Measurements from ENCODE around the gene VRTN. TPM values are rescaled to one million over a fixed set of nuclear protein-coding genes. Genes with fewer than 3 reads are reported as not detected.

Gene VRTN
- total RNA-seq, 1 donor from 2014 or later: not detected

- H3K9me3 ChIP-seq (ENCODE audit: control insufficient read depth in 3 of 3, low read length in 3 of 3): no peaks in the 10 kb centered on the region
- H3K27me3 ChIP-seq (ENCODE audit: control insufficient read depth in 3 of 3, insufficient read depth in 3 of 3, low read length in 3 of 3): peaks cover 0 to 23% (median 8%) of the 10 kb centered on the region in 3 donors
- no peaks in the 10 kb centered on the region for H3K36me3 ChIP-seq (ENCODE audit: control insufficient read depth in 3 of 3, insufficient read depth in 3 of 3, low read length in 3 of 3)
- H3K27ac ChIP-seq (ENCODE audit: low read depth, low read length): no peak overlapping the region
- no peak overlapping the region for H3K4me3 ChIP-seq (ENCODE audit: low read length in 3 of 3)
- no peak overlapping the region for H3K9ac ChIP-seq (ENCODE audit: low read depth in 1 of 3, low read length in 3 of 3)
- H3K4me1 ChIP-seq (ENCODE audit: control insufficient read depth in 3 of 3, insufficient read depth in 3 of 3, low read length in 3 of 3): no peaks in the 10 kb centered on the region
Measured at GRCh38 chr14:74348735-74349463, 628 bp downstream of the VRTN start.

GRCh38 chr14:74349757-74350156 lies 1.5 kb downstream of the VRTN start:
- Histone ChIP-seq H3K27me3 (ENCODE audit: control insufficient read depth in 3 of 3, insufficient read depth in 3 of 3, low read length in 3 of 3) (peaks cover 0 to 23% (median 8%) of the 10 kb centered on the region in 3 donors), H3K27ac (ENCODE audit: low read depth, low read length) (no peak overlapping the region), H3K36me3 (ENCODE audit: control insufficient read depth in 3 of 3, insufficient read depth in 3 of 3, low read length in 3 of 3) (no peaks in the 10 kb centered on the region), H3K9ac (ENCODE audit: low read depth in 1 of 3, low read length in 3 of 3) (no peak overlapping the region), H3K9me3 (ENCODE audit: control insufficient read depth in 3 of 3, low read length in 3 of 3) (no peaks in the 10 kb centered on the region), H3K4me1 (ENCODE audit: control insufficient read depth in 3 of 3, insufficient read depth in 3 of 3, low read length in 3 of 3) (no peaks in the 10 kb centered on the region), H3K4me3 (ENCODE audit: low read length in 3 of 3) (no peak overlapping the region)

- Histone ChIP-seq H3K4me1 (ENCODE audit: control insufficient read depth in 3 of 3, insufficient read depth in 3 of 3, low read length in 3 of 3) (no peaks in the 10 kb centered on the region), H3K9ac (ENCODE audit: low read depth in 1 of 3, low read length in 3 of 3) (no peak overlapping the region), H3K27ac (ENCODE audit: low read depth, low read length) (no peak overlapping the region), H3K36me3 (ENCODE audit: control insufficient read depth in 3 of 3, insufficient read depth in 3 of 3, low read length in 3 of 3) (no peaks in the 10 kb centered on the region), H3K4me3 (ENCODE audit: low read length in 3 of 3) (no peak overlapping the region), H3K9me3 (ENCODE audit: control insufficient read depth in 3 of 3, low read length in 3 of 3) (no peaks in the 10 kb centered on the region), H3K27me3 (ENCODE audit: control insufficient read depth in 3 of 3, insufficient read depth in 3 of 3, low read length in 3 of 3) (peaks cover 0 to 23% (median 8%) of the 10 kb centered on the region in 3 donors)
Measured at GRCh38 chr14:74350211-74350927, 2.1 kb downstream of the VRTN start.

GRCh38 chr14:74350928-74351323 lies 2.7 kb downstream of the VRTN start:
- no peaks in the 10 kb centered on the region for H3K9me3 ChIP-seq (ENCODE audit: control insufficient read depth in 3 of 3, low read length in 3 of 3)
- no peak overlapping the region for H3K9ac ChIP-seq (ENCODE audit: low read depth in 1 of 3, low read length in 3 of 3)
- H3K36me3 ChIP-seq (ENCODE audit: control insufficient read depth in 3 of 3, insufficient read depth in 3 of 3, low read length in 3 of 3): no peaks in the 10 kb centered on the region
- peaks cover 0 to 23% (median 8%) of the 10 kb centered on the region in 3 donors for H3K27me3 ChIP-seq (ENCODE audit: control insufficient read depth in 3 of 3, insufficient read depth in 3 of 3, low read length in 3 of 3)
- H3K4me1 ChIP-seq (ENCODE audit: control insufficient read depth in 3 of 3, insufficient read depth in 3 of 3, low read length in 3 of 3): no peaks in the 10 kb centered on the region
- no peak overlapping the region for H3K27ac ChIP-seq (ENCODE audit: low read depth, low read length)
- H3K4me3 ChIP-seq (ENCODE audit: low read length in 3 of 3): no peak overlapping the region

- no peak overlapping the region for H3K9ac ChIP-seq (ENCODE audit: low read depth in 1 of 3, low read length in 3 of 3)
- no peak overlapping the region for H3K27ac ChIP-seq (ENCODE audit: low read depth, low read length)
- peaks cover 0 to 4% (median 3%) of the 10 kb centered on the region in 3 donors for H3K27me3 ChIP-seq (ENCODE audit: control insufficient read depth in 3 of 3, insufficient read depth in 3 of 3, low read length in 3 of 3)
- H3K4me3 ChIP-seq (ENCODE audit: low read length in 3 of 3): no peak overlapping the region
- no peaks in the 10 kb centered on the region for H3K36me3 ChIP-seq (ENCODE audit: control insufficient read depth in 3 of 3, insufficient read depth in 3 of 3, low read length in 3 of 3)
- no peaks in the 10 kb centered on the region for H3K9me3 ChIP-seq (ENCODE audit: control insufficient read depth in 3 of 3, low read length in 3 of 3)
- no peaks in the 10 kb centered on the region for H3K4me1 ChIP-seq (ENCODE audit: control insufficient read depth in 3 of 3, insufficient read depth in 3 of 3, low read length in 3 of 3)
Measured at GRCh38 chr14:74356892-74357575, 8.8 kb downstream of the VRTN start.

GRCh38 chr14:74357585-74357984 lies 9.3 kb downstream of the VRTN start:
- Histone ChIP-seq H3K4me3 (ENCODE audit: low read length in 3 of 3) (no peak overlapping the region), H3K9me3 (ENCODE audit: control insufficient read depth in 3 of 3, low read length in 3 of 3) (no peaks in the 10 kb centered on the region), H3K27ac (ENCODE audit: low read depth, low read length) (no peak overlapping the region), H3K9ac (ENCODE audit: low read depth in 1 of 3, low read length in 3 of 3) (no peak overlapping the region), H3K27me3 (ENCODE audit: control insufficient read depth in 3 of 3, insufficient read depth in 3 of 3, low read length in 3 of 3) (peaks cover 0 to 4% (median 3%) of the 10 kb centered on the region in 3 donors), H3K36me3 (ENCODE audit: control insufficient read depth in 3 of 3, insufficient read depth in 3 of 3, low read length in 3 of 3) (no peaks in the 10 kb centered on the region), H3K4me1 (ENCODE audit: control insufficient read depth in 3 of 3, insufficient read depth in 3 of 3, low read length in 3 of 3) (peaks cover 0 to 2% (median 0%) of the 10 kb centered on the region in 3 donors)

- Histone ChIP-seq H3K27ac (ENCODE audit: low read depth, low read length) (no peak overlapping the region), H3K9ac (ENCODE audit: low read depth in 1 of 3, low read length in 3 of 3) (no peak overlapping the region), H3K36me3 (ENCODE audit: control insufficient read depth in 3 of 3, insufficient read depth in 3 of 3, low read length in 3 of 3) (no peaks in the 10 kb centered on the region), H3K4me3 (ENCODE audit: low read length in 3 of 3) (no peak overlapping the region), H3K27me3 (ENCODE audit: control insufficient read depth in 3 of 3, insufficient read depth in 3 of 3, low read length in 3 of 3) (peaks cover 0 to 4% (median 3%) of the 10 kb centered on the region in 3 donors), H3K9me3 (ENCODE audit: control insufficient read depth in 3 of 3, low read length in 3 of 3) (no peaks in the 10 kb centered on the region), H3K4me1 (ENCODE audit: control insufficient read depth in 3 of 3, insufficient read depth in 3 of 3, low read length in 3 of 3) (peaks cover 0 to 3% (median 0%) of the 10 kb centered on the region in 3 donors)
Measured at GRCh38 chr14:74358176-74358829, 10.0 kb downstream of the VRTN start.

- Histone ChIP-seq H3K27me3 (ENCODE audit: control insufficient read depth in 3 of 3, insufficient read depth in 3 of 3, low read length in 3 of 3) (peaks cover 0 to 5% (median 4%) of the 10 kb centered on the region in 3 donors), H3K4me1 (ENCODE audit: control insufficient read depth in 3 of 3, insufficient read depth in 3 of 3, low read length in 3 of 3) (peaks cover 0 to 3% (median 0%) of the 10 kb centered on the region in 3 donors), H3K9ac (ENCODE audit: low read depth in 1 of 3, low read length in 3 of 3) (no peak overlapping the region), H3K4me3 (ENCODE audit: low read length in 3 of 3) (no peak overlapping the region), H3K27ac (ENCODE audit: low read depth, low read length) (no peak overlapping the region), H3K9me3 (ENCODE audit: control insufficient read depth in 3 of 3, low read length in 3 of 3) (no peaks in the 10 kb centered on the region), H3K36me3 (ENCODE audit: control insufficient read depth in 3 of 3, insufficient read depth in 3 of 3, low read length in 3 of 3) (no peaks in the 10 kb centered on the region)
Measured at GRCh38 chr14:74360163-74360562, 11.9 kb downstream of the VRTN start.

GRCh38 chr14:74362361-74362915 lies 14.2 kb downstream of the VRTN start:
- peaks cover 0 to 5% (median 4%) of the 10 kb centered on the region in 3 donors for H3K27me3 ChIP-seq (ENCODE audit: control insufficient read depth in 3 of 3, insufficient read depth in 3 of 3, low read length in 3 of 3)
- H3K4me3 ChIP-seq (ENCODE audit: low read length in 3 of 3): no peak overlapping the region
- H3K27ac ChIP-seq (ENCODE audit: low read depth, low read length): no peak overlapping the region
- no peak overlapping the region for H3K9ac ChIP-seq (ENCODE audit: low read depth in 1 of 3, low read length in 3 of 3)
- H3K36me3 ChIP-seq (ENCODE audit: control insufficient read depth in 3 of 3, insufficient read depth in 3 of 3, low read length in 3 of 3): no peaks in the 10 kb centered on the region
- H3K9me3 ChIP-seq (ENCODE audit: control insufficient read depth in 3 of 3, low read length in 3 of 3): no peaks in the 10 kb centered on the region
- H3K4me1 ChIP-seq (ENCODE audit: control insufficient read depth in 3 of 3, insufficient read depth in 3 of 3, low read length in 3 of 3): peaks cover 0 to 3% (median 0%) of the 10 kb centered on the region in 3 donors
